GM12875 (cell line): ENCODE data around the gene SFT2D3.

ENCODE experiments used
- H3K4me3 ChIP-seq: one replicate; pipeline ENCODE4 v1.5.1; 2011; ENCODE audit warnings: low read depth, low read length, control low read depth
- CTCF ChIP-seq: IDR thresholded peaks from 2 replicates; pipeline ENCODE4 v1.5.1; 2011; ENCODE audit warnings: low read depth, mild to moderate bottlenecking, control low read depth, inconsistent platforms, low read length, moderate library complexity, borderline replicate concordance; ENCODE audit not compliant: insufficient read depth

SFT2D3 gene

GRCh38 chr2:127685410-127686080 is 15.8 kb upstream of the SFT2D3 start:
- no peak for TF ChIP-seq CTCF
- H3K4me3 ChIP-seq: no peak overlapping the region

- no peak for TF ChIP-seq CTCF
- no peak overlapping the region for H3K4me3 ChIP-seq
Observed at GRCh38 chr2:127688405-127688804, 12.9 kb upstream of the SFT2D3 start.

GRCh38 chr2:127690696-127691095 is 10.6 kb upstream of the SFT2D3 start:
- TF ChIP-seq CTCF: no peak
- no peak overlapping the region for H3K4me3 ChIP-seq

GRCh38 chr2:127694986-127695385 is 6.3 kb upstream of the SFT2D3 start:
- H3K4me3 ChIP-seq: no peak overlapping the region

GRCh38 chr2:127695491-127696472 is 5.5 kb upstream of the SFT2D3 start:
- no peak overlapping the region for H3K4me3 ChIP-seq
- peak; percentile 45; the same call in 1 of the 2 replicates for TF ChIP-seq CTCF

More at GRCh38 chr2:127694986-127695385, 6.3 kb upstream of the SFT2D3 start:
- TF ChIP-seq CTCF: no peak

GRCh38 chr2:127697482-127698180 is 3.7 kb upstream of the SFT2D3 start:
- H3K4me3 ChIP-seq: no peak overlapping the region
- no peak for TF ChIP-seq CTCF
